ENCODE data around the gene TTYH3. TPM values are rescaled to one million over a fixed set of nuclear protein-coding genes. Genes with fewer than 3 reads are reported as not detected.
"Not testable (repeated sequence)": the region's sequence is repeated elsewhere in the genome, so short reads cannot be mapped to it uniquely, and the experiment has no call there.

Gene TTYH3
- total RNA-seq, 1 donor from 2014 or later = 10.5 TPM

GRCh38 chr7:2675256-2675764 is 43.5 kb downstream of the TTYH3 start:
- intact Hi-C loops (cut with micrococcal nuclease) = no loop called here
- DNase-seq = no peak
- no peak for ATAC-seq

GRCh38 chr7:2676576-2676975 is 44.8 kb downstream of the TTYH3 start:
- DNase-seq; intact Hi-C loops (cut with micrococcal nuclease); ATAC-seq: not testable (repeated sequence)

GRCh38 chr7:2678454-2678853 is 46.7 kb downstream of the TTYH3 start:
- DNase-seq; intact Hi-C loops (cut with micrococcal nuclease); ATAC-seq: not testable (repeated sequence)

- DNase-seq, ATAC-seq: not testable (repeated sequence)
- intact Hi-C loops (cut with micrococcal nuclease) = loop anchor here (10.0 kb wide), 1 partner anchor 225 kb away; no protein-coding TSS in a partner anchor
Observed at GRCh38 chr7:2679135-2680127, 47.6 kb downstream of the TTYH3 start.

GRCh38 chr7:2680256-2680655 is 48.5 kb downstream of the TTYH3 start:
- intact Hi-C loops (cut with micrococcal nuclease) = loop anchor here (10.0 kb wide), 1 partner anchor 225 kb away; no protein-coding TSS in a partner anchor
- DNase-seq (no peak), ATAC-seq (no peak)

- DNase-seq (peak; percentile 90), ATAC-seq (peak; percentile 90)
- intact Hi-C loops (cut with micrococcal nuclease) = loop anchor here (10.0 kb wide), 1 partner anchor 226 kb away; no protein-coding TSS in a partner anchor
Observed at GRCh38 chr7:2680792-2681490, 49.2 kb downstream of the TTYH3 start.

- intact Hi-C loops (cut with micrococcal nuclease) = loop anchor here (10.0 kb wide), 1 partner anchor 227 kb away; no protein-coding TSS in a partner anchor
- ATAC-seq = no peak
- DNase-seq = no peak
Observed at GRCh38 chr7:2681929-2682799, 50.4 kb downstream of the TTYH3 start.

GRCh38 chr7:2684501-2684900 is 52.7 kb downstream of the TTYH3 start:
- intact Hi-C loops (cut with micrococcal nuclease) = loop anchor here (10.0 kb wide), 1 partner anchor 230 kb away; no protein-coding TSS in a partner anchor
- ATAC-seq (no peak), DNase-seq (no peak)

GRCh38 chr7:2686101-2686500 is 54.3 kb downstream of the TTYH3 start:
- DNase-seq = no peak
- intact Hi-C loops (cut with micrococcal nuclease) = loop anchor here (10.0 kb wide), 1 partner anchor 231 kb away; no protein-coding TSS in a partner anchor
- ATAC-seq = no peak

- ATAC-seq = peak; percentile 33
- intact Hi-C loops (cut with micrococcal nuclease) = loop anchor here (10.0 kb wide), 1 partner anchor 233 kb away; no protein-coding TSS in a partner anchor
- no peak for DNase-seq
Observed at GRCh38 chr7:2687338-2687869, 55.6 kb downstream of the TTYH3 start.

GRCh38 chr7:2687881-2688318 is 56.1 kb downstream of the TTYH3 start, which contains the start of gene AMZ1:
Gene AMZ1, plus strand, starts transcription at chr7:2688202. Its CDS starts 12,250 bp downstream, at chr7:2700452.
- intact Hi-C loops (cut with micrococcal nuclease) = loop anchor here (10.0 kb wide), 1 partner anchor 233 kb away; no protein-coding TSS in a partner anchor
- ATAC-seq (peak; percentile 50), DNase-seq (no peak)

GRCh38 chr7:2688409-2689342 is 56.9 kb downstream of the TTYH3 start:
- ATAC-seq (no peak), DNase-seq (no peak)
- intact Hi-C loops (cut with micrococcal nuclease) = loop anchor here (10.0 kb wide), 1 partner anchor 234 kb away; no protein-coding TSS in a partner anchor

- intact Hi-C loops (cut with micrococcal nuclease) = loop anchor here (10.0 kb wide), 1 partner anchor 235 kb away; no protein-coding TSS in a partner anchor
- no peak for ATAC-seq
- DNase-seq = no peak
Observed at GRCh38 chr7:2689343-2689847, 57.6 kb downstream of the TTYH3 start.

GRCh38 chr7:2689951-2690705 is 58.3 kb downstream of the TTYH3 start:
- DNase-seq (no peak), ATAC-seq (no peak)

GRCh38 chr7:2691011-2691707 is 59.4 kb downstream of the TTYH3 start:
- ATAC-seq = no peak
- no peak for DNase-seq
- intact Hi-C loops (cut with micrococcal nuclease) = no loop called here

More at GRCh38 chr7:2689951-2690705, 58.3 kb downstream of the TTYH3 start:
- intact Hi-C loops (cut with micrococcal nuclease) = loop anchor here (10.0 kb wide), 1 partner anchor 235 kb away; no protein-coding TSS in a partner anchor
